HEK293T (cell line): ENCODE results near the gene FRRS1.

Experiments used
- ARNT ChIP-seq: fragments of 450-650 bp; IDR thresholded peaks from 2 replicates; pipeline ENCODE4 v1.6.1; 2017; ENCODE audit warnings: mild to moderate bottlenecking
- BHLHE40 ChIP-seq: fragments of 450-650 bp; IDR thresholded peaks from 2 replicates; pipeline ENCODE4 v1.6.1; 2016; ENCODE audit warnings: mild to moderate bottlenecking, moderate library complexity, borderline replicate concordance
- CTBP1 ChIP-seq: fragments of 450-650 bp; IDR thresholded peaks from 2 replicates; pipeline ENCODE4 v1.6.1; 2016; ENCODE audit warnings: borderline replicate concordance
- FOXA1 ChIP-seq: fragments of 450-650 bp; IDR thresholded peaks from 2 replicates; pipeline ENCODE4 v1.6.1; 2016; ENCODE audit warnings: mild to moderate bottlenecking
- FOXK2 ChIP-seq: fragments of 450-650 bp; IDR thresholded peaks from 2 replicates; pipeline ENCODE4 v1.6.1; 2016; ENCODE audit warnings: mild to moderate bottlenecking
- FOXM1 ChIP-seq: fragments of 450-650 bp; IDR thresholded peaks from 2 replicates; pipeline ENCODE4 v1.6.1; 2017; ENCODE audit warnings: mild to moderate bottlenecking, borderline replicate concordance
- HDGF ChIP-seq: fragments of 450-650 bp; IDR thresholded peaks from 2 replicates; pipeline ENCODE4 v1.6.1; 2017; ENCODE audit warnings: antibody characterized with exemption, borderline replicate concordance
- L3MBTL2 ChIP-seq: fragments of 450-650 bp; conservative IDR thresholded peaks from 2 replicates; pipeline ENCODE4 v1.6.1; 2016; ENCODE audit warnings: mild to moderate bottlenecking
- LEF1 ChIP-seq: fragments of 450-650 bp; IDR thresholded peaks from 2 replicates; pipeline ENCODE4 v1.6.1; 2017; ENCODE audit warnings: mild to moderate bottlenecking, borderline replicate concordance
- PKNOX1 ChIP-seq: fragments of 450-650 bp; IDR thresholded peaks from 2 replicates; pipeline ENCODE4 v1.6.1; 2016
- SP1 ChIP-seq: fragments of 450-650 bp; IDR thresholded peaks from 2 replicates; pipeline ENCODE4 v1.6.1; 2017
- SUZ12 ChIP-seq: fragments of 450-650 bp; IDR thresholded peaks from 2 replicates; pipeline ENCODE4 v1.6.1; 2016; ENCODE audit warnings: mild to moderate bottlenecking
- TARDBP ChIP-seq: fragments of 450-650 bp; IDR thresholded peaks from 2 replicates; pipeline ENCODE4 v1.6.1; 2016
- ZNF384 ChIP-seq: fragments of 450-650 bp; IDR thresholded peaks from 2 replicates; pipeline ENCODE4 v1.6.1; 2016

- TF ChIP-seq BHLHE40 (no peak), SP1 (no peak), FOXK2 (no peak), FOXM1 (no peak), L3MBTL2 (no peak), SUZ12 (no peak), ZNF384 (no peak), HDGF (no peak), CTBP1 (no peak), LEF1 (no peak), ARNT (no peak), PKNOX1 (no peak), TARDBP (no peak), FOXA1 (no peak)
These were observed 15.4 kb upstream of the FRRS1 start for GRCh38 chr1:99781798-99782197.
